Right lobe of liver (tissue), 4 donors: ENCODE measurements around the gene RPL39.

Experiments
- POLR2A ChIP-seq: fragments of 450-650 bp; IDR thresholded peaks from one replicate; pipeline ENCODE4 v1.6.1; 2017; ENCODE audit warnings: antibody characterized with exemption, mild to moderate bottlenecking
- TF ChIP-seq, protein P1 (sequence below), 4 donors: fragments of 200-600 bp in 3 of 4; fragments of 450-650 bp in 1 of 4; IDR thresholded peaks; one replicate each; pipeline versions ENCODE4 v1.5.1 to v1.8.0; 2016 to 2022; ENCODE audit warnings: antibody characterized with exemption in 4 of 4, mild to moderate bottlenecking in 2 of 4
- donor health status: DM: no; HTN: no; CAD: no.
- donor health status: DM: no; HTN: no; CAD: no.
- donor health status: DM: no; HTN: yes; CAD: no.

DNA sequence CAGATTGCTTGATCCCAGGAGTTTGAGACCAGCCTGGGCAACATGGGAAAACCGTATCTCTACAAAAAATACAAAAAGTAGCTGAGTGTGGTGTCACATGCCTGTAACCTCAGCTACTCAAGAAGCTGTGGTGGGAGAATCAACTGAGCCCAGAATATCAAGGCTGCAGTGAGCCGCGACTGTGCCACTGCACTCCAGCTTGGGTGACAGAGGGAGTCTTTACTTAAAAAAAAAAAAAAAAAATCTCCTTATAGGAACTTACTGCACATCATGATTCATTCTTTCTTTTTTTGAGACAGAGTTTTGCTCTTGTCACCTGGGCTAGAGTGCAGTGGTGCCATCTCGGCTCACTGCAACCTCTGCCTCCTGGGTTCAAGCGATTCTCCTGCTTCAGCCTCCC lies 37.0 kb upstream of the RPL39 start:
- no peak for TF ChIP-seq POLR2A
- TF ChIP-seq, protein P1, sequence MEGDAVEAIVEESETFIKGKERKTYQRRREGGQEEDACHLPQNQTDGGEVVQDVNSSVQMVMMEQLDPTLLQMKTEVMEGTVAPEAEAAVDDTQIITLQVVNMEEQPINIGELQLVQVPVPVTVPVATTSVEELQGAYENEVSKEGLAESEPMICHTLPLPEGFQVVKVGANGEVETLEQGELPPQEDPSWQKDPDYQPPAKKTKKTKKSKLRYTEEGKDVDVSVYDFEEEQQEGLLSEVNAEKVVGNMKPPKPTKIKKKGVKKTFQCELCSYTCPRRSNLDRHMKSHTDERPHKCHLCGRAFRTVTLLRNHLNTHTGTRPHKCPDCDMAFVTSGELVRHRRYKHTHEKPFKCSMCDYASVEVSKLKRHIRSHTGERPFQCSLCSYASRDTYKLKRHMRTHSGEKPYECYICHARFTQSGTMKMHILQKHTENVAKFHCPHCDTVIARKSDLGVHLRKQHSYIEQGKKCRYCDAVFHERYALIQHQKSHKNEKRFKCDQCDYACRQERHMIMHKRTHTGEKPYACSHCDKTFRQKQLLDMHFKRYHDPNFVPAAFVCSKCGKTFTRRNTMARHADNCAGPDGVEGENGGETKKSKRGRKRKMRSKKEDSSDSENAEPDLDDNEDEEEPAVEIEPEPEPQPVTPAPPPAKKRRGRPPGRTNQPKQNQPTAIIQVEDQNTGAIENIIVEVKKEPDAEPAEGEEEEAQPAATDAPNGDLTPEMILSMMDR (IDR thresholded peaks at IDR 0.05): no peak
